GM12801 (cell line): ENCODE data around the gene CMBL.

Source experiments
- CTCF ChIP-seq: IDR thresholded peaks from one replicate; pipeline ENCODE4 v1.5.1; 2011; ENCODE audit warnings: control low read depth; ENCODE audit not compliant: insufficient read length; ENCODE audit errors: extremely low read depth

Gene CMBL

GRCh38 chr5:10351199-10351905, 43.6 kb upstream of the CMBL start:
- TF ChIP-seq CTCF: no peak

GRCh38 chr5:10348258-10348657, 40.6 kb upstream of the CMBL start:
- no peak for TF ChIP-seq CTCF

- no peak for TF ChIP-seq CTCF
Observed at GRCh38 chr5:10343486-10343885, 35.8 kb upstream of the CMBL start.

- no peak for TF ChIP-seq CTCF
Observed at GRCh38 chr5:10339958-10340357, 32.3 kb upstream of the CMBL start.

GRCh38 chr5:10339058-10339811, 31.5 kb upstream of the CMBL start:
- TF ChIP-seq CTCF: no peak

GRCh38 chr5:10338686-10339057, 31.0 kb upstream of the CMBL start:
- TF ChIP-seq CTCF: no peak

GRCh38 chr5:10337986-10338385, 30.3 kb upstream of the CMBL start:
- no peak for TF ChIP-seq CTCF
